ENCODE measurements around the gene SERINC5.

SERINC5 gene

DNA sequence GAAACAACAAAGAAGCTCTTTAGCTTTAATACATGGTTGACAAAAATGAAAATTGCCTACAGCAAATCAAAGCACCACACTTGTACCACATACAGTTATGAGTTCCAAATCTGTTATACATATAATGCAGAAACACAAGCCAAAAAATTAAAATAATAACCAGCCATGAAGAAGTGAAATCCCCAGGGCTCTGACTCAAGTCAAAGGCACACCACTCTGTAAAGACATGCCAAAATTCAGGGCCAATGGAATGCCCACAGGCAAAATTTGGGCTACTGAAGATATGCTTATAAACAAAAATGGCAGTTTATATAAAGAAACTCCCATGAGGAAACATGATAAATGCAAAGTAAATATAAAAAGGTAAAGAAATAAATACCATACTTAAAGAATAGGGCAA lies 191.7 kb downstream of the SERINC5 start:
- DNase-seq, result no peak
- Histone ChIP-seq H3K9me3 (no peaks in the 10 kb centered on the region), H3K36me3 (no peaks in the 10 kb centered on the region), H3K4me3 (ENCODE audit: low read depth, low read length) (no peak overlapping the region), H3K27me3 (peaks cover 11% of the 10 kb centered on the region), H3K4me1 (no peaks in the 10 kb centered on the region)
- TF ChIP-seq, protein P1, sequence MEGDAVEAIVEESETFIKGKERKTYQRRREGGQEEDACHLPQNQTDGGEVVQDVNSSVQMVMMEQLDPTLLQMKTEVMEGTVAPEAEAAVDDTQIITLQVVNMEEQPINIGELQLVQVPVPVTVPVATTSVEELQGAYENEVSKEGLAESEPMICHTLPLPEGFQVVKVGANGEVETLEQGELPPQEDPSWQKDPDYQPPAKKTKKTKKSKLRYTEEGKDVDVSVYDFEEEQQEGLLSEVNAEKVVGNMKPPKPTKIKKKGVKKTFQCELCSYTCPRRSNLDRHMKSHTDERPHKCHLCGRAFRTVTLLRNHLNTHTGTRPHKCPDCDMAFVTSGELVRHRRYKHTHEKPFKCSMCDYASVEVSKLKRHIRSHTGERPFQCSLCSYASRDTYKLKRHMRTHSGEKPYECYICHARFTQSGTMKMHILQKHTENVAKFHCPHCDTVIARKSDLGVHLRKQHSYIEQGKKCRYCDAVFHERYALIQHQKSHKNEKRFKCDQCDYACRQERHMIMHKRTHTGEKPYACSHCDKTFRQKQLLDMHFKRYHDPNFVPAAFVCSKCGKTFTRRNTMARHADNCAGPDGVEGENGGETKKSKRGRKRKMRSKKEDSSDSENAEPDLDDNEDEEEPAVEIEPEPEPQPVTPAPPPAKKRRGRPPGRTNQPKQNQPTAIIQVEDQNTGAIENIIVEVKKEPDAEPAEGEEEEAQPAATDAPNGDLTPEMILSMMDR (IDR thresholded peaks at IDR 0.05; ENCODE audit: low read depth, low read length), result no peak
